Activated CD4-positive, alpha-beta T cell treated with anti-CD3 and anti-CD28 coated beads, Interleukin-2, amount 10 ng/mL, durations not matched to agents 7 days and 5 days (primary cell): ENCODE results near the gene CASP6. TPM values are rescaled to one million over a fixed set of nuclear protein-coding genes. Genes with fewer than 3 reads are reported as not detected.

Experiments
- CTCF ChIA-PET: fragments of 350-600 bp; sonication (Branson Sonifier 250); formaldehyde crosslinking; loops from one replicate; lab custom pipeline; 2021; ENCODE audit warnings: antibody characterized with exemption; lab: Charles Lee
- POLR2A ChIA-PET: fragments of 350-600 bp; sonication (Branson Sonifier 250); formaldehyde crosslinking; loops from one replicate; lab custom pipeline; 2021; ENCODE audit warnings: antibody characterized with exemption; lab: Charles Lee
- DNase-seq: peaks from one replicate; pipeline ENCODE4 v3.0.0-alpha.2; 2020
- H3K27ac Mint-ChIP-seq: one replicate; pipeline ENCODE4 v1.8.0; 2021; ENCODE audit warnings: mild to moderate bottlenecking, moderate library complexity, mixed read lengths
- H3K27me3 Mint-ChIP-seq: one replicate; pipeline ENCODE4 v1.8.0; 2021; ENCODE audit warnings: mixed read lengths
- H3K36me3 Mint-ChIP-seq: one replicate; pipeline ENCODE4 v1.8.0; 2021; ENCODE audit warnings: low read depth, mixed read lengths
- H3K4me1 Mint-ChIP-seq: one replicate; pipeline ENCODE4 v1.8.0; 2021; ENCODE audit warnings: mixed read lengths
- H3K4me3 Mint-ChIP-seq: one replicate; pipeline ENCODE4 v1.8.0; 2021; ENCODE audit warnings: mild to moderate bottlenecking, moderate library complexity, mixed read lengths
- H3K9me3 Mint-ChIP-seq: one replicate; pipeline ENCODE4 v1.8.0; 2021; ENCODE audit warnings: mixed read lengths
- total RNA-seq, 2 experiments: library from RNA; stranded (reverse); gene quantifications; one replicate each; pipeline ENCODE4 v1.2.3, GENCODE V29; 2021

The CASP6 gene
- total RNA-seq, 2 experiments from 2014 or later = 25.7 to 31.5 TPM

DNA sequence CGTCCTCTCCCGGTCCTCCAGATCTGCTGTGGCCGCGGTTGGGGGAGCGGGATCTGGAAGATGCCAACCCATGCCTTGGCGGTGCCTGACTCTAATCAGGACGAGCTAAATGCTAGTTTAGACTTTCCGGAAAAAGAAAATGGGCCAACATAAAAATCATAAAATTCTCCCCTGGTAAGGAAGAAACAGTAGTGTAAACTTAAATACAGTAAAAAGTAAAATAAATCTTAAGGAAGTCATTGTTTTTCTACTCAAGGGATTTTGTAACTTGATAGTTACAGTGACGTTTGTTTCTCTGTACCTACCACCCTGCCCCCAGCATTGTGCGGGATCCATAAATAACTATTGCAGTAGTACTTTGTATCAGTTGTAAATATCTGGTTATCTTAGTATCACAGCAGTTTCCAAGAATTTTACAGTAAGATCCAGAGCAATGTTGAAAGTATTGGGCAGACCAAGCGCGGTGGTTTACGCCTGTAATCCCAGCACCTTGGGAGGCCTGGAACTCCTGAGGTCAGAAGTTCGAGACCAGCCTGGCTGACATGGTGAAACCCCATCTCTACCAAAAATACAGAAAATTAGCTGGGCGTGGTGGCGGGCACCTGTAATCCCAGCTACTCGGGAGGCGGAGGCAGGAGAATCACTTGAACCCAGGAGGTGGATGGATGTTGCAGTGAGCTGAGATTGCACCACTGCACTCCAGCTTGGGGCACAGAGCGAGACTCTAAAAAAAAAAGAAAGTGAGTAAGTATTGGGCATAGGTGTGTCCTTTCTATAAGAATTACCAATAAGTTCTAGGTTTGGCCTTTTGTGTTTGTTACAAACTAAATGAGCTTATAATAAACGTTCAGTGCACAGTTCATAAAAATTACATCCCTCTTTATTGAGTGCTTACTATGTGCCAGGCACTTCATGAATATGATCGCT is 27.6 kb upstream of the CASP6 start:
- ChIA-PET CTCF (interaction anchor here (1.0 to 2.7 kb wide), 5 partner anchors 9 to 298 kb away, joined by 3 to 7 read pairs (median 4); partner anchors contain the start of gene SEC24B), POLR2A (interaction anchor here (0.6 kb wide), 1 partner anchor 12 kb away, joined by 3 read pairs; no protein-coding TSS in a partner anchor)
- H3K9me3 Mint-ChIP-seq = no peaks in the 10 kb centered on the region
- H3K36me3 Mint-ChIP-seq = peaks cover 4% of the 10 kb centered on the region
- DNase-seq = no peak
- H3K27ac Mint-ChIP-seq = peak overlapping the region; percentile 79
- peak overlapping the region; percentile 77 for H3K4me3 Mint-ChIP-seq
- peaks cover 21% of the 10 kb centered on the region for H3K4me1 Mint-ChIP-seq
- H3K27me3 Mint-ChIP-seq = no peaks in the 10 kb centered on the region

GRCh38 chr4:109729718-109730618 is 26.7 kb upstream of the CASP6 start, which contains the start of gene PLA2G12A:
Gene PLA2G12A, minus strand, starts transcription at chr4:109730070. Its CDS starts 261 bp downstream, at chr4:109729809.
- Mint-ChIP-seq H3K27ac (peak within 1 kb of the TSS; percentile 84), H3K27me3 (no peaks in the 10 kb centered on the region), H3K4me3 (peak within 1 kb of the TSS; percentile 85), H3K4me1 (peaks cover 22% of the 10 kb centered on the region), H3K36me3 (peaks cover 4% of the 10 kb centered on the region), H3K9me3 (no peaks in the 10 kb centered on the region)
- POLR2A ChIA-PET = interaction anchor here (0.7 kb wide), 1 partner anchor 577 kb away, joined by 3 read pairs; no protein-coding TSS in a partner anchor
- peak; percentile 72 for DNase-seq
- CTCF ChIA-PET = interaction anchor here (0.7 to 2.7 kb wide), 5 partner anchors 10 to 297 kb away, joined by 3 to 7 read pairs (median 3); partner anchors contain the start of gene SEC24B

DNA sequence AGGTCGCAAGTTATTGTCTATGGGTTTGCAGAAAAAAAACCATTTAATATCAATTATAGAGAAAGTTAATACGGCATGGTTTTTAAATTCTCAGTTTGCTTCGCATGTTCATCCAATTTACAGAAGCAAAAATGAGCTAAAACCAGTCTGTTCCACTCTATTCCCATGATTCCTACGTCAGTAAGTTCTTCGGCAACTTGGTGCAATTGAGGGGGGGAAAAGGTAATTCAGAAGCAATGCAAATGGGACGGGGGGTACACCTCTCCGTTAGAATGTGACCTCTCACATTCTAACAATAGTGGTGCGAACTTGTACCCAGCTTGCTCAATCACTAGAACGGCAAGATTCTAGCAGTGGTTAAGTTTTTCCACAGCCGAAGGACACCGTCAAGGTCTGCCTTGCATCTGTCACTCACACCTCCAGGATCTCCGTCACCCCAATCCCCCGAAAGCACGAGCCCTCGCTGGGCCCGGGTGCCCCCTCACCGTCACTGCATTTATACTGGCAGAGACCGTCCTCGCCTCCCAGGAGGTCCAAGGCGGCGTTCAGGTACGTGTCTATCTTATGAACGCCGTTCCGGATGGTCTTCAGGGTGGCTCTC is 26.0 kb upstream of the CASP6 start:
- Mint-ChIP-seq H3K36me3 (peaks cover 4% of the 10 kb centered on the region), H3K4me1 (peaks cover 22% of the 10 kb centered on the region), H3K9me3 (no peaks in the 10 kb centered on the region), H3K27ac (peak overlapping the region; percentile 84), H3K4me3 (peak overlapping the region; percentile 85), H3K27me3 (no peaks in the 10 kb centered on the region)
- peak; percentile 24 for DNase-seq
- ChIA-PET POLR2A (interaction anchor here (0.7 kb wide), 1 partner anchor 578 kb away, joined by 3 read pairs; no protein-coding TSS in a partner anchor), CTCF (interaction anchor here (0.7 to 2.7 kb wide), 2 partner anchors 10 to 21 kb away, joined by 3 to 7 read pairs; no protein-coding TSS in a partner anchor)

GRCh38 chr4:109728385-109728784 is 25.1 kb upstream of the CASP6 start:
- Mint-ChIP-seq H3K4me1 (peaks cover 22% of the 10 kb centered on the region), H3K27ac (no peak overlapping the region), H3K36me3 (peaks cover 5% of the 10 kb centered on the region), H3K4me3 (peak overlapping the region; percentile 85), H3K9me3 (no peaks in the 10 kb centered on the region), H3K27me3 (no peaks in the 10 kb centered on the region)
- ChIA-PET CTCF (interaction anchor here (0.7 kb wide), 1 partner anchor 20 kb away, joined by 3 read pairs; no protein-coding TSS in a partner anchor), POLR2A (no interaction called here)
- DNase-seq = no peak

GRCh38 chr4:109723110-109723509 is 19.9 kb upstream of the CASP6 start:
- CTCF ChIA-PET = no interaction called here
- POLR2A ChIA-PET = no interaction called here

DNA sequence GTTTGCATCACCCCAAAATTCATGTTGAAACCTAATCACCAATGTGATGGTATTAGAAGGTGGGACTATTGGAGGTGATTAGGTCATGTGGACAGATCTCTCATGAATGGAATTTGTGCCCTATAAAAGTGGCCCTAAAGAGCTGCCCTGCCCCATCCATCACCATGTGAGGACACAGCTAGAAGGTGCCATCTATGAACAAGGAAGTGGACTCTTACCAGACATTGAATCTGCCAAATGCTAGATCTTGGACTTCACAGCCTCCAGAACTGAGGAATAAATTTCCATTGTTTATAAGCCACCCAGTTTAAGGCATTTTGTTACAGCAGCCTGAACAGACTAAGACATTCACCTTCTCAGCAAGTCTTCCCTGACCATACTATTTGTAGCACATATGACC is 19.1 kb upstream of the CASP6 start:
- H3K9me3 Mint-ChIP-seq = peaks cover 4% of the 10 kb centered on the region
- ChIA-PET POLR2A (no interaction called here), CTCF (no interaction called here)
- DNase-seq = no peak
- peaks cover 3% of the 10 kb centered on the region for H3K4me1 Mint-ChIP-seq
- no peak overlapping the region for H3K27ac Mint-ChIP-seq
- H3K27me3 Mint-ChIP-seq = no peaks in the 10 kb centered on the region
- H3K4me3 Mint-ChIP-seq = no peak overlapping the region
- H3K36me3 Mint-ChIP-seq = peaks cover 15% of the 10 kb centered on the region

More at GRCh38 chr4:109723110-109723509, 19.9 kb upstream of the CASP6 start:
- DNase-seq = no peak
- peaks cover 7% of the 10 kb centered on the region for H3K4me1 Mint-ChIP-seq
- peaks cover 10% of the 10 kb centered on the region for H3K36me3 Mint-ChIP-seq
- H3K9me3 Mint-ChIP-seq = peaks cover 4% of the 10 kb centered on the region
- no peak overlapping the region for H3K4me3 Mint-ChIP-seq
- no peaks in the 10 kb centered on the region for H3K27me3 Mint-ChIP-seq
- H3K27ac Mint-ChIP-seq = no peak overlapping the region

DNA sequence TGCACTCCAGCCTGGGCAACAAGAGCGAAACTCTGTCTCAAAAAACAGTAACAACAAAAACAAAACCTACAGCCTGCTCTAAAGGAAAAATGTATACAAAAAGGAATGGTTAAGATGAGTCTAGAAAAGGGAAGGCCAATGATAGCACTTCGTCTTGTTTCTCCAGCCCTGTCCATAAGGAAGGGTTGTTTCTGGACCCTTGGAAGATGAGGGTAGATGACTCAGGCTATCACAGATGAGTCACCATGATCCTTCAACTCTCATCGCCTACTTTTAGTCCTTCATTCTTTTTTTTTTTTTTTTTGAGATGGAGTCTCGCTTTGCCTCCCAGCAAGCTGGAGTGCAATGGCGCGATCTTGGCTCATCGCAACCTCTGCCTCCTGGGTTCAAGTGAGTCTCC is 17.8 kb upstream of the CASP6 start:
- ChIA-PET POLR2A (no interaction called here), CTCF (interaction anchor here (1.0 kb wide), 1 partner anchor 21 kb away, joined by 3 read pairs; no protein-coding TSS in a partner anchor)

DNA sequence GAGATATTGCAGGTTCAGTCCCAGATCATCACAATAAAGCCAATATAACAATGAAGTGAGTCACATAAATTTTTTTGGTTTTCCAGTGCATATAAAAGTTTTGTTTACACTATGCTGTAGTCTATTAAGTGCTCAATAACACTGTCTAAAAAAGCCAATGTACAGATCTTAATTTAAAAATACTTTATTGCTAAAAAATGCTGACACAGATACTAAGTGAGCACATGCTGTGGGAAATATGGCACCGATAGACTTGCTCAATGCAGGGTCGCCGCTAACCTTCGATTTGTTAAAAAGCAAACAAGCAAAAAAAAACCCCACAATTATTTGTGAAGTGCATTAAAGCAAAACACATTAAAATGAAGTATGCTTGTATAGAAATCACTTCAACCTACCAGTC is 16.4 kb upstream of the CASP6 start:
- DNase-seq = no peak
- Mint-ChIP-seq H3K4me3 (no peak overlapping the region), H3K4me1 (peaks cover 9% of the 10 kb centered on the region), H3K27me3 (no peaks in the 10 kb centered on the region), H3K27ac (no peak overlapping the region), H3K36me3 (peaks cover 26% of the 10 kb centered on the region), H3K9me3 (peaks cover 4% of the 10 kb centered on the region)
- ChIA-PET POLR2A (no interaction called here), CTCF (no interaction called here)

More for the DNA sequence above, 17.8 kb upstream of the CASP6 start:
- Mint-ChIP-seq H3K4me3 (no peak overlapping the region), H3K4me1 (peaks cover 8% of the 10 kb centered on the region), H3K36me3 (peaks cover 24% of the 10 kb centered on the region), H3K9me3 (peaks cover 4% of the 10 kb centered on the region), H3K27me3 (no peaks in the 10 kb centered on the region), H3K27ac (no peak overlapping the region)
- no peak for DNase-seq

GRCh38 chr4:109718759-109719158 is 15.5 kb upstream of the CASP6 start:
- DNase-seq = no peak
- POLR2A ChIA-PET = no interaction called here
- H3K27ac Mint-ChIP-seq = no peak overlapping the region
- H3K4me1 Mint-ChIP-seq = peaks cover 9% of the 10 kb centered on the region
- peaks cover 4% of the 10 kb centered on the region for H3K9me3 Mint-ChIP-seq
- H3K27me3 Mint-ChIP-seq = no peaks in the 10 kb centered on the region
- CTCF ChIA-PET = no interaction called here
- peaks cover 29% of the 10 kb centered on the region for H3K36me3 Mint-ChIP-seq
- no peak overlapping the region for H3K4me3 Mint-ChIP-seq

DNA sequence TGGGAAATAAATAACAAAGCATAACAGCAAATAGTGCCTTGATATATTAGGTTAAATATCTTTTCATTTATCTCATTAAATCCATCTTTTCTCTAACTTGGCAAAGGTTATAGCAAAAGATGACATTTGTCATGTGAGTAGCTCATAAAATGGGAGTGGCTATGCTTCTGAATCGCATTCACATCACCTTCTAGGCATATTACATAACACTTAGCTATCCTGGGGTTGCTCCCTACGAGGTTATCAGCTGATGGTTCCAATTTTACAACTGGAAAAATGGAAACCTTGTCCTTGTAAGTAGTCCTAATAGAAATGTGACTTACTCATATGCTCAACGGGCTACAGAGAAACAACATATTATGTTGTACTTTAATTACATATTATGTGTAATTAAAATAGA is 10.3 kb upstream of the CASP6 start:
- Mint-ChIP-seq H3K36me3 (peaks cover 31% of the 10 kb centered on the region), H3K4me3 (no peak overlapping the region), H3K9me3 (no peaks in the 10 kb centered on the region), H3K4me1 (peaks cover 9% of the 10 kb centered on the region), H3K27ac (no peak overlapping the region), H3K27me3 (no peaks in the 10 kb centered on the region)
- ChIA-PET POLR2A (no interaction called here), CTCF (no interaction called here)
- no peak for DNase-seq

DNA sequence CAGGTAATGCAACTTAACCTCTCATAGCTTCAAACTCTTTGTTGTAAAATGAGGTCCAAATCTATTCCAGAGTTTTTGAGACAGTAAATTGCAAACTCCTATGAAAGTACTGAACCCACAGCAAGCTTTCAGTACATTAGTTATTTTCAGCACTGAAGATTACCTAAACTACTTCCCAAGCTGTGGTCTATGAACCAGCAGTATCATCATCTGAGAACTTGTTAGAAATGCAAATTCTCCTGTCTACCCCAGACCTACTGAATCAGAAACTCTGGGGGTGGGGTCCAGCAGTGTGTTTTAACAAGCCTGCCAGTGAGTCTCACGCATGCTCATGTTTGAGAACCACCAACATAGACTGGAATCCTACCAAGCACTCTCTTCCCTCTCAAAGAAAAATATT is 5.7 kb upstream of the CASP6 start:
- no peak for DNase-seq
- H3K9me3 Mint-ChIP-seq = no peaks in the 10 kb centered on the region
- peaks cover 4% of the 10 kb centered on the region for H3K4me1 Mint-ChIP-seq
- CTCF ChIA-PET = interaction anchor here (0.6 kb wide), 2 partner anchors 12 to 20 kb away, joined by 3 read pairs; no protein-coding TSS in a partner anchor
- H3K36me3 Mint-ChIP-seq = peaks cover 10% of the 10 kb centered on the region
- no peak overlapping the region for H3K27ac Mint-ChIP-seq
- POLR2A ChIA-PET = no interaction called here
- no peak overlapping the region for H3K4me3 Mint-ChIP-seq
- no peaks in the 10 kb centered on the region for H3K27me3 Mint-ChIP-seq

DNA sequence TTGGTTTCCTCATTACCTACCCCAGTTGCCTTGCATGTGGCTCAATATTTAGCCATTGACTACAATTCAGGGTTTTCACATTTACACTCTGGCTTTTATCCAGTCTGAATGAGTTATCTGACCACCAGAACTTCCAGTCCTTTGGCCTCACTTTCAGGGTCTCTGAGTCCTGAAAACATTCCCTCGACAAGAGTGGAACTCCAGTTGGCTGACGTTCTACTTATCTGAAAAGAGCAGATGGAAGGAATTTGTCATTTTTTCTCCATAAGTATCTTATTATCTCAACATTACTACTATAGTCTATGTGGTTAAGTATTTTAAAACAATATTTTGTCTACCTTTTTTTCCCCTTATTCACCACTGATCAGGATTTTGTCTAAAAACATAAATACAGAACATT is 5.2 kb upstream of the CASP6 start:
- Mint-ChIP-seq H3K4me3 (no peak overlapping the region), H3K4me1 (peaks cover 8% of the 10 kb centered on the region), H3K36me3 (peaks cover 10% of the 10 kb centered on the region), H3K27me3 (no peaks in the 10 kb centered on the region), H3K9me3 (no peaks in the 10 kb centered on the region), H3K27ac (no peak overlapping the region)
- ChIA-PET POLR2A (no interaction called here), CTCF (interaction anchor here (0.6 kb wide), 1 partner anchor 20 kb away, joined by 3 read pairs; no protein-coding TSS in a partner anchor)
- no peak for DNase-seq
